ACHN (cell line): ENCODE data around the gene H19.

Source experiments
- DNase-seq: peaks from one replicate; pipeline ENCODE4 v3.0.0-alpha.2; 2015
- in situ Hi-C: cut with HindIII; loops from 2 replicates; pipeline ENCODE4 v1.10.0; 2017; ENCODE audit warnings: low sequenced_read_pairs, low pct_ligation_motif_present, low pct_unique_long_range_greater_than_20kb

H19 gene

DNA sequence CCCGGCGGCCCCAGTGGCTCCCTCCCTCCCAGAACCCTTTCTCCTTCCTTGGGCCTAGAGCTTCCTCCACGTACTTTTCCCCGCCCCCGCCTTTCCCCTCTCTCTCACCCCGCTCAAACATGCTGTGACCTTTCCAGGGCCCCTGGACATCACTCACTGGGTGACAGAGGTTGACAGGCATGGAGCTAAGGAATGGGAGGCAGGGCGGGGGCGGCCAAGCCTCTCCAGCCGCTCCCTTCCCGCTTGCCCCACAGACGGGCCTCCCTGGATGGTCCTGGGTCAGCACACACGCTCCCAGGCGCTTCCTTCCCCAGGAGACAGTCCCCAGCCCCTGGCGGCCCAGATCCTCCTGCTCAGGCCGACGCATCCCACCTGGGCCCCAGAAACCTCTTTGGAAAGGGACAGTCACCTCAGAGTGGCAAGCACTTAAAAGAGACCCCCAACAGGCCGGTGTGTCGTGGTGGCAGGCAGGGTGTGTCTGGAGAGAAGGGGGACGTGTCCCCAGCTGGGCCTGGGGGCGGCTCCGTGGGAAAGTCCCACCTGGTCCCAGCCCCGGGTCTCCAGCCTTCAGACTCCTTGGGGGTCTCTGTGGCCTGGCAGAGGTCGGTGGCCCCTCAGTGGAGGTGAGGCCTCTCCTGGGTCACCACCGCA, 8.8 kb downstream of the H19 start:
- no peak for DNase-seq
- in situ Hi-C loops, result no loop called here

DNA sequence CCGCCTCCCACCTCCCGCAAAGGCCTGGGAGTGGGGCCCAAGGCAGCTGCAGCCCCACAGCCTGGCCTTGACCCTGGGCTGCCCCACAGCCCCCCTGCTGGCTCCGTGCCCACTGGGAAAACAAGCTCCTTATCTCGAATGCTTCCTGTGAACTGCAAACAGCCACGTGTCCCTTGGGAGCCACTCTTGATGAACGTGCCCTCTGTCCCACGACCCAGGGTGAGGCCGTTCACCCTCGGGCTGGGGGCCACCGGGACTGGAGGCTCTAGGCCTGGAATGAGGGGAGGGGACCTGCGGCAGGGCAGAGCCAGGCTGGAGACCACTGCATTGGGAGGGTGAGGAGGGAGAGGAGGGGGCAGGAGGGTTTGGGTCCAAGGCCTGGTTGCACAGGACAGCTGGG, 9.5 kb downstream of the H19 start:
- in situ Hi-C loops, result no loop called here
- DNase-seq, result no peak

DNA sequence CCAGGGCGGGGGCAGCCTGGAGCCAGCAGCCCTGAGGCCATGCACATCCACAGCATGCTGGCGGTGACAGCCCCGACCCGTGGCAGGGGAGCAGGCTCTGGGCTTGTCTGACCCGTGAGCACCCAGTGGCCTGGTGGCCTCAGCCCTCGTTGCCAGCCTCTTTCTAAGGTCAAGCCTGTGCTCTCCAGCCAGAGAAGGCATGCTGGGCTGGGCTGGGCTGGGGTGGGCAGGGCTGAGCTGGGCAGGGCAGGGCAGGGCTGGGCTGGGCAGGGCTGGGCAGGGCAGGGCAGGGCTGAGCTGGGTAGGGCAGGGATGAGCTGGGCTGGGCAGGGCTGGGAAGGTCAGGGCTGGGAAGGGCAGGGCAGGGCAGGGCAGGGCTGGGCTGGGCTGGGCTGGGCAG, 10.6 kb downstream of the H19 start:
- DNase-seq, result no peak
- in situ Hi-C loops, result no loop called here

DNA sequence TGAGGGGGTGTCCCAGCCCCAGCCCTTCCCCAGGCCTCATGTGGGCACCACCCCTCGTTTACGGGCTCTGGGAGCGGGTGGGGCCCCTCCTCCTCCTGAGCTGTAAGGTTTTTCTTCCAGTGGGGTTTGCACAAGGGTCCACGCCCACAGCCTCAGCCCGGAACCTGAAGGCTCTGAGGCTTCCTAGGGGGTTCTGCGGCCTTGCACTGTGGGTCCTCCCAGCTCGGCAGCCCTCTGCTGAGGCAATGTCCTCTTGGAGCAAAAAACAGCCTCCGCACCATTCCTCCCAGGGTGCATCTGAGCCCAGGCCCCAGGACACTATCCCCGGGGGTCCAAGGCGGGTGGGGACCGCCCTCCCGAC, 14.1 kb downstream of the H19 start:
- DNase-seq, result no peak
- in situ Hi-C loops, result no loop called here

DNA sequence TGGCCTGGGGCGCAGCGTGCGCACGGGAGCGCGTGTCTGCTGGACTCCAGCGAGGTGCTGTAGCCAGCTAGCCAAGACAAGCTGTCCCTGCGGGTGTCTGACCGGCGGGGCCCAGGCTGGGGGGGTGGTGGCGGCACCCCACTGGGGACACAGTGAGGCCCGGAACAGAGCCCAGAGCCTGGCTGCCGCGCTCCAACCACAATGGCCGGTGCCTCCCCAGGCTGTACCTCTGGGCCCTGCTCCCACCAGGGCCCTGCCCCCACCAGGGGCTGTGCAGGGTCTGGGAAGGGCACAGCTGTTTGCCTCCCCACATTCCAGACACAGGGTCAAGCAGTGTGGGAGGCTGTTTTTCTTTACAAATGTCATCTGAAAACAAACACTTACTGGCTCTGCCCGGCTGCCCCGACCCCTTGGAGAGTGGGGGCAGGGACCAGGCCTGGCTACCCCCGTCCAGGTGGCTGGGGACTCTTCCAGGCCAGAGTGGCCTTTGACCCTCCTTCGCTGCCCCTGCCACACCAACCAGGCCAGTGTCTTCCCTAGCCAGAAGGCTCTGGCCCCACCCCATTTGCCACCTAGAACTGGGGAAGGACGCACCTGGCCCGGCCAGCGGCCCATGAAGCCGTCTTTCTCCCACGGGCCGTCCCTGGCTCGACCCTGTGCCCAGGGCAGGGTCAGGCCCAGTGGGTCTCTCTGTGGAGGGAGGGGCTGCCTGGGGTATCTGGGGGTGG, 14.6 kb downstream of the H19 start:
- in situ Hi-C loops, result no loop called here
- no peak for DNase-seq

DNA sequence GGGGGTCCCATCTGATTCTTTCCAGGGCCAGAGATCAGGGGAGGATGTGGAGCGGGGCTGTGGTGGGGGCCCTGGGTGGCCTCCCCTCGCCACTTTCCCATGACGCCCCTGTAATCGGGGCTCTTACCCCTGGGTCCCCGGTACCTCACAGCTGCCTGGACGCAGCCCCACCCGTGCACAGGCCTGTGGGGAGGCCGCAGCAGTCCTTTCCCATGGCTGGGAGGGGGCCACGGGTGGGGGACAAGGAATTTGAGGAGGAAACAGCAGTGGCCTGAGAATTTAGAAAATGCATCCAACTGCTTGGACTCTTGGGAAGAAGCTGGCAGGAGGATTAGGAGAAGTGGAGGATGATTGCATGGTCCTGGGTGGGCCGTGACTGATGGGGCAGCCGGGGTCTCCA, 18.0 kb downstream of the H19 start:
- no peak for DNase-seq
- in situ Hi-C loops, result no loop called here

DNA sequence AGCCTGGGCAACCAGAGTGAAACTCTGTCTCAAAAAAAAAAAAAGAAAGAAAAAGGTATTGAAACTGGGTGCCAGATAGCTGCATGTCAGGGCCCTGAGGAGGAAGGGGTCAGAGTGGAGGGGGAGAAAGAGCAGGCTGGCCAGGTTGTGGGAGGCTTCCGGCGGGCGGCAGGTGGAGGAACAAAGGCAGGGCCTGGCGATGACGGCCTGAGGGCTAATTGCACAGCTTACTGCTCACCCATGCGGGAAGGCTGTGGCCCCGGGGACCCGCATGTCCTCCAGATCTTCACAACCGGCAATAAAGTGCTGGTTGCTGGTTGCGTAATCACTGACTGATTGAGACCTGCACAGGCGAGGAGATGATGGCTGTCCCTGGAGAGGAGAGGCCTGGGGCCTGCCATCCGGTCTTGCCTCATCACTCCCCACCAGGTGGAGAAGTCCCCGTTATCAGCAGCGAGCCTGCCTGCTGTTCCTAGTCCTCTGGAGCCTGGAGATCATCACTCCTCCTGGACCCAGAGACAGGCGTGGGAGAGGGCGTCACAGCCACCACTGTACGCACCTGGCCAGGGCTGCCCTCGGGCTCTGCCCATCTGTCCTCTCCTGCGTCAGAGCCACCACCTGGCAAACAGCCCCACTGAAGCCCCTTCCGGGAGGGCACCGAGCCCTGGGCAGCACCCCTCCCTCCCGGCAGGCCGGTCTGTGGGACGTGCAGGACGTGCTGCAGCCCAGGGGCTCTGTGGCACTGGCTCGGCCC, 18.7 kb downstream of the H19 start:
- in situ Hi-C loops, result no loop called here
- no peak for DNase-seq

DNA sequence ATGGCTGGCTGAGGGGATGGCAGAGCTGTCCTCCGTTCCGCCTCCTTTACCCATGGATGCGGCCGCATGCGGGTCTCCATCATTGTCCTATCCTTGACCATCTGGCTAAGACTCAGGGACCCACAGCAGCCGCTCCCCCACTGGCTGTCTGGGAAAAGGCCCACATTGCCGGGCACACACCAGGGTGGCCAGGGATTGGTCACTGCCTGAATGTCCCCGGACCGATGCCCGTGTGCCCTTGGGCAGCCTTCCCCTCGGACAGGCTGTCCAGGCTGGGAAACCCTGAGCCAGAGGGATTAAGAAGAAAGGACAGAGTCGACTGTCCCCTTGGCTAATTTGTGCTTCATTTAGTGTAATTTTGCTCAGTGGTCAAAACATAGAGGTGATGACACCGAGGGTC, 22.5 kb downstream of the H19 start:
- DNase-seq, result no peak
- in situ Hi-C loops, result no loop called here

DNA sequence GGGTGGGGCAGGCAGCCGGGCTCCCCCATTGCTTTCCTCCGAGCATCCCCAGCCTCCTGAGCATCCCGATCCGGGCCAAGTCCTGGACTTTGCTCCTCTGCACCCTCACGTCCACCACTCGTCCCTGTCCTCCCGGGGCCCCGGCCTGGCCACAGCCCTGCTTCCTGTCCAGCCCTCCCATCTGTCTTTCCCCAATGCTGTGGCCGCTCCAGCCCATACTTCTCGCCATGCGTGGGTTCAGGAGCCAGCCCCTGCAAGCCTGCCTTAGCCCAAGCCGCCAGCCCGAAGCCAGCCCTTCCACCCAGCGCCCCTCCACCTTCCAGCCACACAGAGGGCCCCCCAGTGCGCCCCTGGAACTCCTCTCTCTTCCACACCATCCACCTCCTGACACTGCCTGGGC, 26.7 kb downstream of the H19 start:
- DNase-seq, result no peak
- in situ Hi-C loops, result no loop called here

DNA sequence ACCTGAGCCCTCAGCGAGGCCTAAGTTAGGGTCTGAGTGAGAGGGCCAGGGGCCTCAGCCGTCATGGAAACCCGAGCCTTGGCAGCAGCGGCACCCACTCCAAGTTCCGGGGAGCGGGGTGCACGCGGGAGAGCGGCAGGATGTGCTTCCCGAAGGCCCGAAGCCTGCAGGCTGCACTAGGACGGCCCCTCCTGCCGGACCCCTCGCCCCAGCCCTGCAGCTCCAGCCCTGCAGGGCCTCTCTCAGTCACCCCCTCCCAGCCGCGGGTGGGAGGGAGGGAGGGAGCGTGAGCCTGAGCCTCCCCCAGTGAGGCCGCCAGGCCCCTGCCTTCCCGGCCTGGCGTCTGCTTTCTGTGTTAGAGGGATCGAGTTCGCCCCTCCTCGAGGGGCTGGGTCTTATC, 27.9 kb downstream of the H19 start:
- in situ Hi-C loops, result no loop called here
- no peak for DNase-seq

DNA sequence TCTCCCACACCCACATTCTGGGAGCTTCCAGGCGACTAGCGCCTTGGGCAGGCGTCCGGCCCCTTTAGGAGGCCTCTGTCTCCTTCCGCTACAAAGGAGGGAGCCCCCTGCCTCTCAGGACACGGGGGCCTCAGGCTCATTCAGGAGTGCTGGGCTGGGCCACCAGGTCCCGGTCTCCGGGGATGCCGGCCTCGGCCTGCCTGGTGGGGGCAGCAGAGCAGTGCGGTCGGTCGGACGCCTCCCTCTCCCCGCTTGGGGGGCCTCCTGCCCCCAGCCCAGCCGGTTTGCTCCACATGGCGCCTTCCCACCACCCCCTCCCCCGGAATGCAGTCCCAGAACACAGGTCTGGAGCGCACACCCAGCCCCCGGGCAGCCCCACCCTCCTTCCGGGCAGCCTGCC, 28.6 kb downstream of the H19 start:
- no peak for DNase-seq
- in situ Hi-C loops, result no loop called here

DNA sequence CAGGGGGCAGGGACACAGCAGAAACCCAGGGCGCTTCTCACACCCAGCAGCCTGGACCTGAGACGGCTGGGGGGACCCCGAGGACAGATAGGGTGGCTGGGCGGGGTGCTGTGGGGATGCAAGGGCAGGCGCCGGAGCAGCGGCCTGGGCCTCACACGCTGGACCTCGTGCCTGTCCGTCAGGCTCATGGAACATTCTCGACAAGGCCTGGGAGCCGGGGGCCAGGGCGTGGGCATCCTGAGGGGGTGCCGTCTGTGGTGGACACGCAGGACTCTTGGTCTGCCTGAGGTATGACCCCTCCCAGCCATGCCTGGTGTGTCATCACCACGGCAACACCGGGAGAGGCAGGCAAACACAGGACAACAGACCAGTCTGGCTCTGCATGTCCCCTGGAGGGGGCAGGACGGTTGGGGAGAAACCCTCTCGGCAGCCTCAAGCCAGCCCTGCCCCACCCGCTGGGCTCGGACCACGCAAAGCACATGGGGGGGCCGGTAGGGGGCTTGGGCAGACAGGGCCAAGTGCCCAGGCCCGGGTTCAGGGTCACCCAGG, 29.1 kb downstream of the H19 start:
- in situ Hi-C loops, result no loop called here
- no peak for DNase-seq

DNA sequence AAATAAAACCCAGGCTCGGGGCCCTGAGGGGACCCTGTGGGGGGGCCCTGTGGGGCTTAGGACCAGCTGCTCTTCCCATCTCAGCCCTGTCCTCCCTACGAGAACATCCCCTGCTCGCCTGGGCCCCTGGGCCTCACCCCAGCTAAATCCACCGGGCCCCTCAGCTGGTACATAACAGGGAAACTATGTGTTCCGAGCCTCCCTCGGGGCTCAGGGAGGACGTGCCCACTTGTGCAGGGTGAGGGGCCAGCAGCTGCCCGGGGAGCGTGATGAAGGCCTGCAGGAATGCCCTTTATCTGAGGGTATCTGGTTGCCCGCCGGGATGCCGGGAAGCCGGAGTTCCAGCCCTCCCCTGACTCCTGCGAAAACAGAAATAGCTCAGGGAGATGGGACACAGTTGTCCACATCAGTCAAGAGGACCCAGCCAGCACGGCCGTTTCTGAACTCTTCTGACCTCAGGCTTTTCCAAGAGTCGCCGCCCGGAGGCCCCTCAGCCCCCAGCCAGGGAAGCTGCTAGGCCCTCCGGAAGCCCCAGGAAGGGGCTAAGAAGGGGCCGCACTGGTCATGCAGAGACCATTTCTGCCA, 29.9 kb downstream of the H19 start:
- no peak for DNase-seq
- in situ Hi-C loops, result no loop called here

DNA sequence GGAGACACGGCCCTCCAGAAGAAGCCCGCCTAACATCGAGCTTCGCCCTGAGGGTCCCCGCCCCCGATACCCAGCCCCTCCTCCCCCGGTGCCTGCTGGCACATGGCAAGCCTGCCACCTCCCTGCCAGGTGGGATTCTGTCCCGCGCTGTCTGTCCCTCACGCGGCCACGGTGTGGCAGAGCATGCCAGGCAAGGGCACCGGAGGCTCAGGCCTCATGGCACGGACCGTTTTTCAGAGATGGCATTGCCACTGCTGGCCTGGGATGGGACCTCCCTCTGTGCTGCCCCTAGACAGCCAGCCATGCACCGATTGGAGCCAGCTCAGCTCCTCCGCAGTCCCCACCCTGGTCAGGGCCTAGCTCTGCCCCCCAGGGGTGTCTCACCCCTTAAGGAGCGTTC, 31.1 kb downstream of the H19 start:
- DNase-seq, result no peak
- in situ Hi-C loops, result no loop called here

DNA sequence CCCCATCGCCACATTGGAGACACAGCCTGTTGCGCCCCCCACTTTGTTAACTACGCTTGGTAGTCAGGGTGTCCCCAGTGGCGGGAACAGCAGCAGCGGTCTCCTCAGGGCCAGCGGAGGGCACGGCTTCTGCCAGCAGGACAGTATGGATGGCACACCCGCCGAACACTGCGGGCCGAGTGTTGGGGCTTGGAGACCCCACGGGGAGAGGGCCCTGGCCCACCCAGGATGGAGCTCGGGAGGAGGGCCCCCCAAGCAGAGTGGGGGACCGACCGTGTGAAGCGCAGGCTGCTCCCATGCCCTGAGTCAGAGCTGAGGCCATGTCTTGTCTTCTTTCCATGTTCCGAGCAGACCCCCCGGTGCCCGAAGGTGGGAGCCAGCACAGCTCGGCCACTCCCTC, 32.7 kb downstream of the H19 start:
- in situ Hi-C loops, result no loop called here
- no peak for DNase-seq

DNA sequence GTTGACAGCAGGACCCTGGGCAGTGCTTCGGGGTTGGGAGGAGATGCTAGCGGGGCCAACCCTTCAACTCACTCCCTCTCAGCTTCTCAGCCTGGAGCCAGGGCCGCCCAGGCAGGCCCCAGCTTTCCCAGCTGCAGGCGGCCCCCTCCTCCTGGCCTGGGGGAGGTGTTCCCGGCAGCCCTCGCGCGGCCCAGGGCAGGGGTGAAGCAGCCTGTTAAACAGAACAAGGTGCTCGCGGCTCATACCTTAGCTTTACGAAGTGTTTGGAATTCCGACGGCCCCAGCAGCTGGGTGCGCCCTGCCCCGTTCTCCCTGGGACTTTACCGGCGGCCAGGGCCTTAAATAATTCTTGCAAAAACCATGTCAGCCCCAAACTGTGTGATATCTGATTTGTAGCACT, 33.3 kb downstream of the H19 start:
- in situ Hi-C loops, result no loop called here
- no peak for DNase-seq

DNA sequence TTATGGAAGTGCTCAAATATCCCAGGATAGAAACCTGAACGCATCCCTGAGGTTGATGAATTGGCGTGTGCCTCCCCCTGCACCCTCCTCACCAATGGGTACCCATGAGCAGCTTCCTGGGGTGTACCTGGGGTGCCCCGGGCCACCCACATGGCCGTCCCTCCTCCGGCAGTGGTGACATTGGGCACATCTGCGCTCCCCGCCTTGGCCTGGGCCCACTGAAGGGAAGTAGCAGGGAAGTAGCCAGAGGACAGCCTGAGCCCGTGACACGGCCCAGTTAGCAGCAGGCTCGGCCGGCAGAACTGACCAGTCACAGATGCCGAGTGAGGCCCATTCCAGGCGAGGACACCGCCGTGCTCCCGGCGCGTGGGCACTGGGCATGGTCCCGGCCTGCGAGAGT, 33.8 kb downstream of the H19 start:
- no peak for DNase-seq
- in situ Hi-C loops, result no loop called here

DNA sequence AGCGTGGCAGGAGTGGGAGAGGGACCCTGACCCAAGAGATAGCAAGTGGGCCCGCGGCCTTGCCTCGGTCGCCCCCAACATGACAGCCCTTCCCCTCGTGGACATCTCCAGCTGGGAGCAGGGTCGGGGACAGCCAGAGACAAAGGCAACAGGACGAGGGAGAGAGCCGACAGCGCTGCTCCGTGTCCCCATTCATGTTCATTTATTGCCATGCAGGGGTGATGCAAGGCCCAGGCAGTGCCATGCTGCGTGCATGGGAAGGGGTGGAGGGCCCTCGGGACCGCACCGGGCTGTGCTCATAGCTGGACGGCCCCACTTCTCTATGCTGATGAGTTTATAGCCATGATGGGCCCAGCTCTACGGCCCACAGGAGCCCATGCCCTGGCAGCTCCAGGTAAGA, 37.9 kb downstream of the H19 start:
- in situ Hi-C loops, result no loop called here
- no peak for DNase-seq

DNA sequence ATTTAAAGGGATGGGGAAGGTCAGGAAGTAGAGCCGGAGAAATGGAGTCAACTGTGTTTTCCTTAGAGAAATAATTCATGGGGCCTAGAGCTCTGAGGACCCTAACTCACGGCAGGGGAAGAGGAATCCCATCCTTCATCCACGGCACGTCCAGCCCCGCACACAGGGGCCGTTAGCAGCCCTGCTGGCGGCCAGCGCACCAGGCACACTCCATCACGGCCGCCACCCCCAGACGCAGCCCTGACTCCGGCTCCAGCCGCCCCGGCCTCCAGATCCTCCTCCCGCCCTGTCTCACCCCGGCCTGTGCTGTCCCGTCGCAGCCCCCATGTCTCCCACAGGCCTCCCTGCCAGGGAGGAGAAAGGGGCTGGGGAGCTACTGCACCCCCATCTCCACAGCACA, 39.3 kb downstream of the H19 start:
- in situ Hi-C loops, result no loop called here
- DNase-seq, result no peak
